ENCODE results near the gene ALPG. TPM values are rescaled to one million over a fixed set of nuclear protein-coding genes. Genes with fewer than 3 reads are reported as not detected.

Gene ALPG
- 0.08 to 0.30 TPM (median 0.14 TPM) in 5 replicates for total RNA-seq (2022; extraction: Qiagen RNA extraction; ENCODE audit: low read depth)

GRCh38 chr2:232406556-232407310, at the start of gene ALPG:
ALPG (plus strand) TSS chr2:232406844; CDS start chr2:232406895, 51 bp downstream.

GRCh38 chr2:232378735-232379151, 27.9 kb upstream of the ALPG start, which contains the start of gene ALPP:
ALPP (plus strand) TSS chr2:232378751; CDS start chr2:232378803, 52 bp downstream.

GRCh38 chr2:232455426-232456255, 49.0 kb downstream of the ALPG start, which contains the start of gene ALPI:
ALPI (plus strand) TSS chr2:232456153; CDS start chr2:232456200, 47 bp downstream.

Other genes with a start within 250 kb of the ALPG start
- gene ALPP, start 28.1 kb upstream of the ALPG start, total RNA-seq (2022; extraction: Qiagen RNA extraction; ENCODE audit: low read depth): 0.42 to 0.58 TPM (median 0.47 TPM) in 5 replicates
- not detected in 5 replicates for gene ALPI, start 49.3 kb downstream of the ALPG start, total RNA-seq (2022; extraction: Qiagen RNA extraction; ENCODE audit: low read depth)
- 0.19 to 0.74 TPM (median 0.23 TPM) in 5 replicates for gene ECEL1, start 81.0 kb downstream of the ALPG start, total RNA-seq (2022; extraction: Qiagen RNA extraction; ENCODE audit: low read depth)
- gene PRSS56, start 113.5 kb downstream of the ALPG start, total RNA-seq (2022; extraction: Qiagen RNA extraction; ENCODE audit: low read depth): 0.14 to 0.27 TPM (median 0.22 TPM) in 4 of 5 replicates, not detected in the other
- not detected in 5 replicates for gene CHRND, start 119.3 kb downstream of the ALPG start, total RNA-seq (2022; extraction: Qiagen RNA extraction; ENCODE audit: low read depth)
- gene CHRNG, start 132.8 kb downstream of the ALPG start, total RNA-seq (2022; extraction: Qiagen RNA extraction; ENCODE audit: low read depth): not detected in 5 replicates
- gene TIGD1, start 143.7 kb downstream of the ALPG start, total RNA-seq (2022; extraction: Qiagen RNA extraction; ENCODE audit: low read depth): 4.0 to 5.3 TPM (median 5.0 TPM) in 5 replicates
- gene EIF4E2, start 143.8 kb downstream of the ALPG start, total RNA-seq (2022; extraction: Qiagen RNA extraction; ENCODE audit: low read depth): 86.0 to 227 TPM (median 99.0 TPM) in 5 replicates
- gene EFHD1, start 226.8 kb downstream of the ALPG start, total RNA-seq (2022; extraction: Qiagen RNA extraction; ENCODE audit: low read depth): 1.8 to 2.4 TPM (median 1.9 TPM) in 5 replicates

Data from A549 treated with RU486 at 1 μM for 4 hours (cell line).